GM19328 (cell line): ENCODE data around the gene CUL1.
"Not testable (repeated sequence)": the region's sequence is repeated elsewhere in the genome, so short reads cannot be mapped to it uniquely, and the experiment has no call there.

Source experiments
- ATAC-seq: cut with Tn5 transposase; IDR thresholded peaks from one replicate; pipeline ENCODE4 v1.9.1; 2021; ENCODE audit warnings: mild to moderate bottlenecking, moderate library complexity; ENCODE audit not compliant: unreplicated experiment

The CUL1 gene

DNA sequence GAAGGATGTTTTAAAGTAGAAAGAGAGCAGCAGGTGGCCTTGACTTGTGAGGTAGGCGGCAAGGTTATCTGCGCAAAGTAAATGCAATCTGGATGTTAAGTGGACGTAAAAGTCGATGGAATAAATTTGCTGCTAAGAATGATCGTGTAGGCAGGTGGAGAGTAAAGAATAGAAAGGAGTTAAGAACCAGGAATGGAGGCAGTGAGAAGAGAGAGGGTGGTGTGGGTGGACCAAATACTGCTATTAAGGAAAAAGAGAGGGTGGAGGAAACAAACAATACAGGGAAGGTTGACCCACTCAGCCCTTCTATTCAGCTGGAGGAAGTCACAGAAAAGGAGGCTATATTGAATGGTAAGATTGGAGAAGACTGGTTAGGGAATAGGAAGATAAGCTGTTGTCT lies 1.9 kb upstream of the CUL1 start:
- no peak for ATAC-seq

DNA sequence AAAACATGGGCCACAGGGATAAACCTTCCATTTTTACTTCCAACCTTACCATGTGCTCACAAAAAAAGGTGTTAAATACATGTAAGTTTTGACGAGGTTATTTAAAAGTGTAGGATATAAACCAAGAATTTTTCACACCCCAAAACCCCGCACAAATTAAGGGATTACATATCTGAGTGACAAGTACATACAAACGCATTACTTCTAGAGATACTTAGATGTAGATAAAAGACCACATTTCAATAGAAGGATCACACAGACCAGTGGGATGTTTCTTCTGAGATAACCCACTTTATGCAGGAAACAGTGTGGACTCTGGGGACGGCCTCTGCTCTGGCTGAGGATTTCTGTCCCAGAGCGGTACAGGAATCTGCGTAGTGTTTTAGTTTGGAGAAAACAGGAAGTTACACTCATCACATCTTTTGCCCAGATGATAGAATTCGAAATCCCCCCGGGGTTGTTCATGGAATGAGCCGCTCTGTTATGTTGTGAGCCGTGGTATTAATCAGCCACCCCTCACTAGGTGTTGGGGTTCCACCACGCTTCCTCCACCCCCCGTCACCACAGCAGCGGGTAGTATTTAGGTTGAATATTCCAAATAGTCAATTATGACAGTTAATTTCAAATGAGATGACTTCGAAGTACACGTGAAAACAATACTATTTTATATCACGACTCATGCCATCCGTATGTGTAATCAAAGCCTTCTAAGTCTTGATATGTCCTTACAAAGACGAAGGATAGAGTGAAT lies 1.3 kb upstream of the CUL1 start:
- ATAC-seq: no peak

DNA sequence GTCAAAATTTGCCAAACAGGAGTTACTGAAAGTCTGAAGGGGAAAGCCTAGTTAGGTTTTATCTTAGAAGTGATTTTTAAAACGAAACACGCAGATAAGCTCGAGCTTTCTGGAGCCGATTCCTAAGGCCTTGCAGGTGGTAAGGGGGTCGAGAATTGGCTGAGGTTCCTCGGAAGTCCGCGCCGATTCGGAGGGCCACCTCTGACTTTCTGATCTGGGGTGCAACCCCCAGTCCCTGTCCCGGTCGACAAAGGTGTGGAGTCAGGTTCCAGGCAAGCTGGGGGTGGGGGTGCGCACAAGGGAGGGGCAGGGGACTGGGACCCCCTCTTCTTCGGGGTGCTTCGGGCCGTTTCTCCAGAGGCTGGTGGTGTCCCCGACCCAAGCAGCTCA lies 701 bp upstream of the CUL1 start:
- no peak for ATAC-seq

DNA sequence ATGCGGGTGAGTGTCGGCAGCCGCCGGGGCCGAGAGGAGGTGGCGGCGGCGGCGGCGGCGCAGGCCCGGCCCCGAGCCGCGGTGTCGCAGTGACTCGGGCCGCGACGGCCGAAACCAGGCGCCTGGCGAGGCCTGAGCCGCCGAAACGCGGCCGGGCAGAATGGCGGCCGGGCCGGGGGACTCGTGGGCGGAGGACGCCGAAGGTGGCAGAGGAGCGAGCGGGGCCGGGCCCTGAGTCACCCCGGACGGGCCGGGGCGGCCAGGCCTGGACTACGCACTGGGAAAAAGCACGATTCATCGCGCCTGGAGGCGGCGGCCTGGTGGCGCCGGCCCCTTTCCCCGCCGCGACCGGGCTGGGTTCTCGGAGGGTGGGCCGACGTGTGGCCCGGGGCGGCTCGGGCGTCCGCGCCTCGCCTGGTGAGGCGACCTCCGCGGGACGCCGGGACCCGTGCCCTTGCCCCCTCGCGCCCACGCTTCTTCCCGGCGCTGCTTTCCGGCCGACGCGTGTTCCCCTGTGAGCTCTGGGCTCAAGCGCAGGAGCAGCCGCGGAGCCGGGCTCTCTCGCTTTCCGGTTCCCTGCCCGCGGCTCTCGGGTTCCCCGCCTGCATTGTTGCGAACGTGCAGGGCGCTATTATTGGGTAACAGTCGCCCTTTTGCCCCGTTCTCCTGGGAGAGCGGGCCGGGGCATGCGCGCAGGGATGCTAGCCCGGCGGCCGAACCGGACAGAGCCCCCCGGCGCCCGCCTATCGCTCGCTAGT lies 500 bp downstream of the CUL1 start:
- peak; percentile 33 for ATAC-seq

DNA sequence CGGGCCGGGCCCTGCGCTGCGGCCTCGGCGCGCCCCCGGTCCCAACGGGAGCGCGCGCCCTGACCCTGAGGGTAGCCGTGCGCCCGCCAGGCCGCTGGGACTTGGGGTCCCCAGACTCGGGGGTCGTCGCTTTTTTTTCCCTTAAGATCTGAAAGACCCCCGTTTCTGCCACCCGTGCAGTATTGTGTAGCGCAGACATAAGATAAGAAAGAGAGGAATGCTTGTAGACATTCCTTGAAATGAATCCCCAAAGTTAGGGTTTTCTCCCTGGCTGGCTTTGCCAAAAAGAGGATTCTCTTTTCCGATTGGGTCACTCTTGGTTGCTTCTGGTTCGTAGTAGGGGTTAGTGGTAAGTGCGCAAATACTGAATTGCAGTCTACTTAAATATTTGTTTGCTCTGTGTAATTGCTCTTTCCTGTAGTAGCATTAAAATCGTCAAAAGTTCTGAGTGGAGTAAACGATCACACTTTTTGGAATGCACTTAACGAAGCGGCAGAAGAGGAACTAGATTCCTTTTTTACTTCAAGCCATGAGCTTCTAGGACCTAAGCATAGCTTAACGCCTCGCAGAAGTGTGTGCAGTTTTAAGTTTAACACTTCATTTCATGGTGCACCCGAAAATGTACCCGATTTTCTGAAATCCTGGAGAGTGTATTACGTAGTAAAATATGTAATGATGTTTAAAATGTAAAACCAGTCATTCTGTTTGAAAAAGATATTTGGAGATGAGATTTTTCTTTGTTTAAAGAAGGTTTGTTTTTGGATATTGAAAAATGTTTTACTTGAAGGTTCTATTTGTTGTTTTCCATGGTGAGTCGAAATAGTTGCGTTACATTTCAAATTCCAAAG lies 1.3 kb downstream of the CUL1 start:
- peak; percentile 20 for ATAC-seq

DNA sequence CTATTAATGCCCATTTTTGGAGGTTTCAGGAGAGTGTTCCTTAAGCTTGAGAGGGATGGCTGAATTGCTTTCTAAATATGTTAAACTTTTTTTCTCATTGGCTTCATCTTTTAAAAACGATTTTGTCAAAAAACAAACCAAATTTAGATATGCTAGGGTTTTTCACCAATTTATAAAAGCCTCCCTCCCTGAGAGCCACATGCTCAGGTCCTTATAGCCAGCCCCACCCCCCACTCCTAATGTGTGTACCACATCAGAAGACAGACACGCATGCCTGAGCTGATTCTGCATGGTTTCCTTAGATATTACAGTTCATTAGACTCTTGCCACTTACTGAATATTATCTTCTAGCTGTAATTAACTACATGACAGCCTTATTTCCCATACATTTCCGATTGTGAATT lies 2.0 kb downstream of the CUL1 start:
- ATAC-seq: no peak

DNA sequence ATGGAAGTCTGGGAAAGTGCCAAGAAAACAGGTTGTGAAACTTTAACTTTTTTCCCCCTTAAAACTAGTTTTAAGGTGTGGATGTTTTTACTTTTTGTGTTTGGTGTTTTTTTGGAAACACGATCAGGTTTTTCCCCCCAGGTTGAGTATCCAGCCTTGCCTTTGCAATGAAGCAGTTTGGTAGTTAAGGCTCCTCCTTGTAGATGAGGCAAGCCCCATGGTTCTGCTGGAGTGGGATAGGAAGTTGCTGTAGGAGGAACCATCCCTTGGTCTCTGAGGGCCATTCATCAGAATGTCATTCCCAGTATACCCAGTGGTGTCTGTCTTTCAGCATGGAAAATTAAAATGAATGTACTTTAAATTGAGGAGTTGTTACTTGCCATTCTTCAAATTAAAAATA lies 2.7 kb downstream of the CUL1 start:
- ATAC-seq: no peak

DNA sequence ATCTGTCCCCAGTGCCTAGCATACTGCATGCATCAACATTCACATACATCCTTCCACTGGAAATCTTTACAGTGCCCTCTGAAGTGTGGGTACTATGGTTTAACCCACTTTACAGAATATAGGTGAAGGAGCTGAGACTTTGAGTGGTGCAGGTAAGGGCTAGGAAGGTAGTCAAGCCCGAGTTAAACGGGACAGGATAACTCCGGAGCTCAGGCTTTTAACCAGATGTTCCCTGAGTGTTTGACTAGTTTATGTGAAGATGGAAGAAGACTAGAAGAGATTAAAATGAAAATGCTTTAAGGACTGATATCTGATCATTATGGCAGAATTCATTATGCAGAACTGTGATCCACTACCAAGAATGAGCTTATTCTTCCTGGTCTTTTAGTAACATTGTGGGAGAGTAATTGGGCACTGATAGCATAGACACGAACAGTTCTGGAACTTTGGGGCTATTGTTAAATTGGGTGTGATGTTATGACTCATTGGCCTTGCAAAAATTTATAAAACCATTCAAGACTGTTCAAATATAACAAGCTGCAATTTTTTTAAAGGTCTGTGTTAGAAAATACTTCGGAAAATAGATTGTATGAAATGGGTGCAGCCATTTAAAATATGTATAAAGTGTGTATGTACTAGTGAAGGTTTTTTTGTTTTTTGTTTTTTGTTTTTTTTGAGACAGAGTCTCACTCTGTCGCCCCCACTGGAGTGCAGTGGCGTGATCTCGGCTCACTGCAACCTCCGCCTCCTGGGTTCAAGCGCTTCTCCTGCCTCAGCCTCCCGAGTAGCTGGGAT lies 4.4 kb downstream of the CUL1 start:
- ATAC-seq: no peak

DNA sequence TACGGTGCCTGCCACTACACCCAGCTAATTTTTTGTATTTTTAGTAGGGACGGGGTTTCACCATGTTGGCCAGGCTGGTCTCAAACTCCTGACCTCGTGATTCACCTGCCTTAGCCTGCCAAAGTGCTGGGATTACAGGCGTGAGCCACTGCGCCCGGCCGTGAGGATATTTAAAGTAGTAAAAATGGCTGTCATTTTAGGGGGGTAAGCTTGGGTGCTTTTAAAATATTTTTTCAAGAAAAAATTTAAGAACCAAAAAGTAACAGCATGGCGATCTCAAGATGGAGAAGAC lies 4.9 kb downstream of the CUL1 start:
- not testable (repeated sequence) for ATAC-seq

DNA sequence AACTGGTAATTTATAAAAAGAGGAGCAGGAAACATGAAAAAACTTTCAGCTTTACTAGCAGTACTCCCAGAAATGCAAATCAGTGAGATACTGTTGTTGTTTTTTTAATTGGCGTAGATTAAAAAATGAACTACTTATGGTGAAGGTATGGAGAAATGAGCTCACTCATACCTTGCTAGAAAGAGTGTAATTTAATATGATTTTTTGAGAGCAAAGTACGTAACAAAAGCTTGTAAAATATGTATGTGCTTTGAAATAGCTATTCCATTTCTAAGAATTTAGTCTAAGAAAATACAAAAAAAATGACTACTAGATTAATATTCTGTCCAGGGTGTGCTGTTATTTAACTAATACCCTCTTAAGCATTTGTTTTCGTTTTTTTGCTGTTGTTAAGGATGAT lies 5.5 kb downstream of the CUL1 start:
- ATAC-seq: no peak

DNA sequence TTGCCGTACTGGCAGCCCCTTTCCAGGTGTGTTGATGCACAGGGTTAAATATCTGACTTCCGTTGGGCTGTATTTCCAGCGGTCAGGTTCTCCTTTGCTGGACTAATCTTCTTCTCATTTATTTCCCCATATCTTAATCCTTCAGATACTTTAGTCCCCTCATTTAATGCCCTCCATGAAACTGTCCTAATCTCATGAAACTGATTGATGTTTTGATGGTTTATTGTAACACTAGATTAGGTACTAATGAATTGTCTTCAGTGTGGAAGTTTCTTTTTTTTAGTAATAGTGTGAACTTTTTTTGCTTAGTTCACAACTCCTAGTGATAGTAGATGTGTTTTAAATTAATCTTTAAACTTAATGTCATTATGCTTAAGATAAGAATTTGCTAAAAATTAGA lies 6.3 kb downstream of the CUL1 start:
- no peak for ATAC-seq

DNA sequence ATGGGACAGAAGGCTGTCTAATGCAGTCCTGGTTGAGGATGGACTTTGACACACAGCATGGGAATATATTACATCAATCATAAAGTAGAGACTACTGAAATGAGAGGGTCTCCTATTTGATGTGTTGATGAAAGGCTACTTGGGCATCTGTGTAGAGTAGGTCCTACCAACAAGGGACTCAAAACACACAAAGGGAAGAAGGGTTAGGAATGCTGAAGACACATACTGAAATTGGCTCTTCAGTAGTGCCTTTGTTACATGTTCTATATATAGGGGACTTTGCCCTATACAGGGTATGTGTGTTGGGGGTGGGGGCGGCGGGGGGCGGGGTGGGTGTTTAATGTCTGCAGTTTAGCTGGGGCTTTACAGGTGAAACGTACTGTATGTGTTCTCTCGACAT lies 7.7 kb downstream of the CUL1 start:
- no peak for ATAC-seq

DNA sequence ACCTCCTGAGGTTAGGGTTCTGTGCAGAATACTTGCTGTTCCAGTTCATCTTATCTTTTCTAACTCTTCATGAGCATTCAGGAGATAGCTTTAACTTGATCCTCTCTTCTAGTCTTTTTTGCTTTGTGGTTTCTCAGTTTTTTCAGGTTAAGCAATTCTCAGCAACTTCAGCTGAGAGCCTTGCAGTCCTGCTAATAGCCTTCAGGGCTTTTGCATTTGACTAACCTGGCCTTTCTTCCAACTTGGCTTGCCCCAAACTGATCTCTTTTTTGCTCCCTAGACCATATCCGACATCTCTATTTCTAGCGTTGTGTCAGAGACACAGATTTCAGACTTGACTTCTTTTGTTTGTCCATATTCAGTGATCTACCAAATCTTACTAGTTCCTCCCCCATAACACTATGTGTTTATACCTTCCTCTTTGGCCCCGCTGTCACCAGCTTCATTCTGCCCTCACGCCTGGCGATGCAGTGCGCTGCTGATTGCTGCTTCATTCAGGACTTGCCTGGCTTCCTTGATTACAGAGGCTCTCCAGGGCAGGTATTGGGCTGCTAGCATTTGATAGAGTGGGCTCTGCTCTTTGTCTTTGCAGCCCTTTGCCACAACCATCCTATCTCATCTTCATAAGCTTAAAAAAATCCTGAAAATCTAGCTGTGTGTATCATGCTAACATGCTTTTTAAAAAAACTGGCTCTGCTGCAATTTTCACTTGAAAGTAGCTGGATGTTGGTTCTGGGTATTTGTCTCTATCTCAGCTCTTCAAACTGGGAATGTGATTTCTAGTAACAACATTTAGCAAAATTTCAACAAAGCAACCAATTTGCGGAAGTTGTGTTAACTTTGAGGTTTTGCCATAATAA lies 9.6 kb downstream of the CUL1 start:
- ATAC-seq: no peak

DNA sequence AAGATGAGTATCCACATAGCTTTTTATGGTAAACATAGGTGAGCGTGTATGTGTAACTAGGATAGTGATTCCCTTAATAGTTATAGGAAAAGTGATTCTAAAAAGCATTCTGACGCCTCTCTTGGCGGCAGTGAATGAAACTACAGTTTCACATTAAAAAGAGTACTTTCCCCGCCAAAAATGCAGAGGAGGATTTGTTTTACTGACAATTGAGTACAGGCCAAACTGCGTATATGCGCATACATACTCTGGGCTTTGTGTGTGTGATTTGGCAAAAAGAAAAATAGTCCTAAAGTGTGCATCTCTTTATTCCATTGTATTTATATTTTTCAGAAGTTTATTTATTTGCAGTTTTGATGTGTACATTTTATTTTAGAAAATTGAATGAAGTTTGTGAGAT lies 10.3 kb downstream of the CUL1 start:
- ATAC-seq: no peak

DNA sequence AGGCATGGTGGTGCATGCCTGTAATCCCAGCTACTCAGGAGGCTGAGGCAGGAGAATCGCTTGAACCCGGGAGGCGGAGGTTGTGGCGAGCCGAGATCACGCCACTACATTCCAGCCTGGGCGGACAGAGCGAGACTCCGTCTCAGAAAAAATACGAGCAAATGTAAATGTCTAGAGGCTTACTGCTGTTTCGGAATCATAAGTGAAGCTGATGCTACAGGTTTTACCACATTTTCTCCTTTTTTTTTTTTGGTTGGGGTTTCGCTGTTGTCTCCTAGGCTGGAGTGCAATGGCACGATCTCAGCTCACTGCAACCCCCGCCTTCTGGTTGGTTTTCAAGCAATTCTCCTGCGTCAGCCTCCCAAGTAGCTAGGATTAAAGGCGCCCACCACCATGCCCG lies 11.7 kb downstream of the CUL1 start:
- ATAC-seq: not testable (repeated sequence)

DNA sequence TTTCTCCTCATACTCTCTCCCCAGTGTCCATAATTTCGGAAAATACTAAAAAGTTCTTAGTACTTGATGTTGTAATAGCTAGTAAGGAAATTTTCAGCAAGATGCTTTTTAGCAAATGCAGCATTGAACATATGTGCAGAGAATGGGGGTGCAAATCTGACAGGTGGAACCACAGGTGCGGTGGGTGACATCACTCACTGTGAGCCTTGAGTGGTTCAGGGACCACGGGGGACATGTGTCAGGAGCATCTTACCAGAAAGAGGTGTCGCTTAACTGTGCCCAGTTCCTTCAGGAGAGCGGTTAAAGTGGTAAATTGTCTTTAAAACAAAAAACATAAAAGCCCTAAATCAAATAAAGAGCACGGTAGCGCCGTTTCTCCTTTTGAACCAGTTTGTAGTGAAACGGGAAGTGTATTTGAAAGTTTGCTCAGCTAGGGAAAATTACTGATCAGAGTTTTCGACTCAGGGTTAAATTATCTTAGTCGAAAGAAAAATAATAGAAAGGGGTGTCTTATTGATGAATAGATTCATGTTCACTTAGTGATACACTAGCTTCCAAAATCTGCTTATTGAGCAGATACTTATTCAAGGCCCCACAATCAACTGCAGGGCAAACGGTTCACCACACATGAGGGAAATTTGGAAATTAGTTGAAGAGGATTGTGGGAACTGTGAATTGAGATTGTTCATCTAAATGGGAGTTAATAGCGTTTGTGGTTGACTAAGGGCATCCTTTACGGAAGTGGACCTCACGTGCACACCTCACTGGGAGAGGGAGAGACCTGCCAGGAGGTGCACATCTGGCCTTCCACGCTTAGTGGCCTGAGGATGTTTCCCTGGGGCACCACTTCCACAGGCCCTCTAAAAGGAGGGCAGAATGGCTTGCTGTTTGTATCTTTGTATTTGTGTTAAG lies 12.7 kb downstream of the CUL1 start:
- no peak for ATAC-seq

DNA sequence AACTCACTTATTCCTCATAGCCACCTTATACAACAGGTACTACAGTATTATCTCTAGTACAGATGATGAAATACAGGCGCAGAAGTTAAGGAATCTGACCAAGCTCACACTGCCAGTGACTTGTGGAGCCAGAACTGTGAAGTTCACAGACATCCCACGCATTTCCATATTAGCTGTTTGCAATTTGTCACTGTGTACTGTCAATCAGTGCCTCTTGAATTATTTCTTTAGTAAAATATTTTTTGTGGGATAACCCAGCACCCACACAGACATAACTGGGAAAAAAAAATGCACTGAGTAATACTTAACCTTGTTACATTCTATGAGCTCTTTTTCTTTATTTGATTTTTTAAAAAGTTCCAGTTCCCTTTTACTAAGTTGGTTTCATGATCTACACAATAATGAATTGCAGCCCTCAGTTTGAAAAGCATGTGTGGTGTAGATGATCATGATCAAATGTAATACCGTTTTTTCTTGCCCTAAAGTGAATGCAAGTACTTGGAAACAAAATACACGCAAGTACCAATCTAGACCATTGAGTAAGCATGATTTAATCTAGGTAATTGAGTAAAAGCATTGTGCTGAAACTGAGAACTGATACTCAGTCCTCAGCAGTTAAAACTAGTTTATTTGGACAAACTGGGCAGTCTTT lies 14.1 kb downstream of the CUL1 start:
- ATAC-seq: no peak

DNA sequence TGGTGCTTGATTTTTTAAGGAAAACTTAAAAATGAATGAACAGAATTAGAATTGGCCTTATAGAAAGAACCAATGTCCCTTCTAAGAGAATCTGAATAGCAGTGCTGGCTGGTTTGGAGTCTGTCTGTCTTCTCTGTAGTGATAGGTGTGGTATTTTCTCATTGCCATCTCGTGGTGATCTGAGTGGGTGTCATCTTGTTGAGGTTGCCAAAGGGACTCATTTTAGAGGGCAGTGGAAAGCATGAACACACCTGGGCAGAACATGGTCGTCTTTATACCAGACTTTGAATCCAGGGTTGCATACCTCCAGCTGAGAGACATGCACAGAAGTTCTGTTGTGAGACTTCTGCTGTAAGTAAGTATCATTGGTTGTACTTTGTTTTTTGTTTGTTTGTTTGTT lies 15.8 kb downstream of the CUL1 start:
- ATAC-seq: no peak

DNA sequence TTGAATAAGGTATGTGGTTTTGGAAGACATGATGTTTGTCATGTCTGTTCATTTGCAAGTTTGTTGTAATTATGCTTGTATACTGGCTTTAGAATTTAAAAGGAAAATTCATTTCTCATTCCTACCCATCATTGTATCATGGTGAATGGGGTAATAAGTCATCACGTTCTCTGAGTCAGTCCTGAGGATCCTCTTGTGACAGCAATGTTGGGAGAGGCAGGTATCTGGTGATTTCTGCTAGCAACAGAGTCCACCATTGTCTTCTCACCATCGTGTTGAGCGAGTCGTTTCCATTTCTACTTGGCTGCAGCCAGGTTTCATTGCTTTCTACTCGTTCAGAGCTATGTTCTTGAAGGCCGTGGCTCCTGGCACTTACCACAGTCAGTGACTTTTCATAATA lies 16.3 kb downstream of the CUL1 start:
- no peak for ATAC-seq
